K562 (cell line): ENCODE results near the gene IDI1. TPM values are rescaled to one million over a fixed set of nuclear protein-coding genes. Genes with fewer than 3 reads are reported as not detected.

Source experiments
- ATAC-seq: fragments of 200-7000 bp; cut with Tn5 transposase; 3 replicates; pipeline ENCODE4 v1.9.1; 2020; ENCODE audit warnings: moderate library complexity
- Bru-seq: library from RNA; stranded (reverse); fragments of 400-500 nt; gene quantifications from one replicate; lab custom pipeline; 2021; lab: Mats Ljungman, UMichigan
- BruChase-seq, 2 experiments: library from RNA; stranded (reverse); fragments of 400-500 nt; gene quantifications; one replicate each; lab custom pipeline; 2021; lab: Mats Ljungman, UMichigan
- BruUV-seq: library from RNA; stranded (reverse); fragments of 400-500 nt; replicated peaks from 2 replicates; lab custom pipeline; 2021; lab: Mats Ljungman, UMichigan
- CTCF ChIA-PET: fragments of 300-600 bp; formaldehyde crosslinking; extraction: SDS; loops from one replicate; lab custom pipeline; 2021; ENCODE audit warnings: low intra/inter-chr PET ratio; lab: Yijun Ruan, JAX
- POLR2A ChIA-PET: fragments of 300-600, 350-650 bp; sonication (Branson Sonifier 250); formaldehyde crosslinking; extraction: SDS; loops from one replicate; lab custom pipeline; 2021; ENCODE audit warnings: antibody characterized with exemption, inconsistent platforms; lab: Yijun Ruan, JAX
- DNase-seq, 4 experiments: peaks; one replicate each; pipeline versions ENCODE4 v3.0.0 to v3.0.0-alpha.2; 2011 to 2018; ENCODE audit warnings: low spot score in 3 of 4, mixed read lengths in 3 of 4; ENCODE audit errors: extremely low read depth in 1 of 4
- FAIRE-seq: peaks from 2 replicates; lab custom pipeline; 2011; peaks lifted over from hg19 to GRCh38; lab: Jason Lieb, UNC
- H2AFZ ChIP-seq: 2 replicates; pipeline ENCODE4 v1.6.0; 2011; ENCODE audit warnings: low read depth, low read length, control low read depth, inconsistent platforms
- H3K27ac ChIP-seq: fragments of 200-600 bp; 3 replicates; pipeline ENCODE4 v1.8.0; 2011; ENCODE audit warnings: low read depth, mild to moderate bottlenecking, control low read depth, inconsistent platforms, low read length, moderate library complexity, mixed read lengths; ENCODE audit errors: extremely low read depth
- H3K27me3 ChIP-seq, 2 experiments: fragments of 300-600 bp in 1 of 2; 2 replicates in 1 of 2; 3 replicates in 1 of 2; pipeline versions ENCODE4 v1.6.0 to v1.8.0; 2011; ENCODE audit warnings: inconsistent platforms in 2 of 2, low read length in 2 of 2, mild to moderate bottlenecking in 1 of 2, mixed read lengths in 1 of 2, moderate library complexity in 1 of 2; ENCODE audit not compliant: control insufficient read depth in 2 of 2, insufficient read depth in 2 of 2
- H3K36me3 ChIP-seq: fragments of 300-600 bp; 3 replicates; pipeline ENCODE4 v1.8.0; 2011; ENCODE audit warnings: mild to moderate bottlenecking, low read length, inconsistent platforms; ENCODE audit not compliant: control insufficient read depth, insufficient read depth
- H3K4me1 ChIP-seq, 2 experiments: fragments of 200-600 bp in 1 of 2; replicated peaks in 1 of 2; 2 replicates in 1 of 2; 3 replicates in 1 of 2; pipeline versions ENCODE4 v1.5.1 to v1.8.0; 2011; ENCODE audit warnings: inconsistent platforms in 2 of 2, low read length in 2 of 2, mild to moderate bottlenecking in 1 of 2, mixed read lengths in 1 of 2, moderate library complexity in 1 of 2; ENCODE audit not compliant: control insufficient read depth in 2 of 2, insufficient read depth in 2 of 2
- H3K4me2 ChIP-seq: 2 replicates; pipeline ENCODE4 v1.6.1; 2011; ENCODE audit warnings: low read length, control low read depth, inconsistent platforms, mixed read lengths; ENCODE audit not compliant: insufficient read depth
- H3K4me3 ChIP-seq: fragments of 200-600 bp; sonication (generic), shearing (Covaris generic); 2 replicates; pipeline ENCODE4 v1.5.1; 2016; ENCODE audit warnings: control low read depth, inconsistent platforms
- H3K79me2 ChIP-seq: fragments of 200-600 bp; 3 replicates; pipeline ENCODE4 v1.8.0; 2011; ENCODE audit warnings: low read length, inconsistent platforms; ENCODE audit not compliant: control insufficient read depth, insufficient read depth
- H3K9ac ChIP-seq, 2 experiments: 2 replicates each; pipeline versions ENCODE4 v1.6.0 to v1.6.1; 2011; ENCODE audit warnings: low read depth in 2 of 2, low read length in 2 of 2, control low read depth in 1 of 2, inconsistent platforms in 1 of 2, mild to moderate bottlenecking in 1 of 2, mixed read lengths in 1 of 2; ENCODE audit not compliant: insufficient read depth in 1 of 2
- H3K9me1 ChIP-seq: one replicate; pipeline ENCODE4 v1.6.0; 2011; ENCODE audit warnings: inconsistent platforms, mild to moderate bottlenecking, low read length, moderate library complexity; ENCODE audit not compliant: control insufficient read depth, insufficient read depth
- H3K9me3 ChIP-seq: replicated peaks from 2 replicates; pipeline ENCODE4 v1.5.1; 2011; ENCODE audit warnings: low read depth, low read length, inconsistent platforms; ENCODE audit not compliant: control insufficient read depth, insufficient read depth
- H4K20me1 ChIP-seq: replicated peaks from 2 replicates; pipeline ENCODE4 v1.6.1; 2011; ENCODE audit warnings: low read length, inconsistent platforms, mixed read lengths; ENCODE audit not compliant: control insufficient read depth, insufficient read depth
- CHD1 ChIP-seq: fragments of 200-600 bp; sonication (generic); IDR thresholded peaks from one replicate; pipeline ENCODE4 v1.6.1; 2012; ENCODE audit warnings: mild to moderate bottlenecking, moderate library complexity, low read length, inconsistent platforms
- EGR1 ChIP-seq: fragments of 450-650 bp; conservative IDR thresholded peaks from 2 replicates; pipeline ENCODE4 v1.6.1; 2017; ENCODE audit warnings: mild to moderate bottlenecking
- ERF ChIP-seq: fragments of 450-650 bp; formaldehyde crosslinking; IDR thresholded peaks from 2 replicates; pipeline ENCODE4 v1.4.0; 2020; ENCODE audit warnings: mild to moderate bottlenecking, mixed read lengths
- ETV6 ChIP-seq, 3 experiments: fragments of 150-350 bp in 1 of 3; sonication (generic) in 1 of 3; formaldehyde crosslinking in 1 of 3; IDR thresholded peaks; 2 replicates each; pipeline versions ENCODE4 v1.6.1 to v1.8.0; 2014 to 2022; ENCODE audit warnings: borderline replicate concordance in 2 of 3, low read depth in 2 of 3, antibody characterized with exemption in 1 of 3, low read length in 1 of 3, mild to moderate bottlenecking in 1 of 3, missing genetic modification reagents in 1 of 3
- MAFK ChIP-seq: IDR thresholded peaks from 2 replicates; pipeline ENCODE4 v1.6.1; 2011; ENCODE audit warnings: low read length, improper control_type of control experiment
- POLR2B ChIP-seq: fragments of 450-650 bp; IDR thresholded peaks from 2 replicates; pipeline ENCODE4 v1.6.1; 2018; ENCODE audit warnings: low read depth; ENCODE audit not compliant: partially characterized antibody
- RAD51 ChIP-seq: fragments of 450-650 bp; IDR thresholded peaks from 2 replicates; pipeline ENCODE4 v1.7.1; 2016; ENCODE audit warnings: low read depth, mild to moderate bottlenecking, borderline replicate concordance
- RFX5 ChIP-seq: IDR thresholded peaks from 2 replicates; pipeline ENCODE4 v1.6.1; 2011; ENCODE audit warnings: low read depth, mild to moderate bottlenecking, improper control_type of control experiment, low read length
- SP1 ChIP-seq: sonication (generic); formaldehyde crosslinking; IDR thresholded peaks from 2 replicates; pipeline ENCODE4 v1.8.1; 2022; ENCODE audit warnings: mild to moderate bottlenecking, missing genetic modification reagents
- WGBS: fragments of 100-300 bp; shearing (Covaris generic); methylation state at CpG from one replicate; pipeline ENCODE4 v1.1.6; 2016; ENCODE audit warnings: low coverage, mixed read lengths; ENCODE audit not compliant: insufficient coverage; ENCODE audit errors: missing lambda C conversion rate; 5-methylcytosine and 5-hydroxymethylcytosine counted together
- in situ Hi-C: fragments of 300-500 bp; cut with MboI; formaldehyde crosslinking; loops from 4 replicates; pipeline ENCODE4 v1.15.0; 2018; ENCODE audit warnings: inconsistent platforms, mixed read lengths
- intact Hi-C: fragments of 100-400 bp; cut with micrococcal nuclease; formaldehyde crosslinking; loops from 2 replicates; pipeline ENCODE4 v1.14.2; 2022
- long read RNA-seq, 3 experiments: library from polyadenylated mRNA in 2 of 3; library from RNA in 1 of 3; unstranded in 2 of 3; stranded (forward) in 1 of 3; transcript quantifications; one replicate each; pipeline ENCODE4 v2.0.0, GENCODE V29; 2019 to 2022
- polyA minus RNA-seq, 3 experiments: library from RNA; depleted of rRNA, polyadenylated mRNA; stranded (reverse); fragments of >200 nt; gene quantifications; 2 replicates each; pipeline ENCODE4 v1.2.3, GENCODE V29; 2011
- polyA plus RNA-seq, 8 experiments: library from polyadenylated mRNA; depleted of rRNA in 4 of 8; stranded (reverse) in 5 of 8; unstranded in 3 of 8; fragments of >200 nt; fragmentation: Nextera tagmentation in 2 of 8; fragmentation: Illumina TruSeq in 1 of 8; extraction: Ambion mirVana in 2 of 8; extraction: Trizol in 1 of 8; gene quantifications; 2 replicates each; pipeline versions ENCODE4 v1.2.1 to v1.2.3, GENCODE V29; 2011 to 2014; ENCODE audit warnings: inconsistent platforms in 1 of 8, missing spikeins in 1 of 8
- total RNA-seq, 7 experiments: library from RNA; depleted of rRNA in 6 of 7; stranded (reverse); fragments of >200 nt in 6 of 7; fragmentation: Illumina TruSeq in 2 of 7; extraction: Trizol in 2 of 7; gene quantifications; 2 replicates each; pipeline versions ENCODE4 v1.2.1 to v1.2.3, GENCODE V29; 2011 to 2021; ENCODE audit warnings: low replicate concordance in 1 of 7
- TF ChIP-seq, protein P1 (sequence below): sonication (generic); formaldehyde crosslinking; IDR thresholded peaks from 2 replicates; pipeline ENCODE4 v1.4.0; 2020; ENCODE audit warnings: mild to moderate bottlenecking, missing genetic modification reagents
- TF ChIP-seq, protein P2 (sequence below): fragments of 250-450 bp; sonication (Bioruptor Pico); IDR thresholded peaks from 2 replicates; pipeline ENCODE4 v1.4.0; 2020; ENCODE audit warnings: borderline replicate concordance

Gene IDI1
- total RNA-seq (2011; cell fraction: chromatin; rRNA removed; ENCODE audit: low replicate concordance) = 102 and 230 TPM in 2 replicates
- total RNA-seq (2011; cell fraction: nucleolus; rRNA removed) = 57.5 and 77.1 TPM in 2 replicates
- total RNA-seq (2011; cell fraction: nucleoplasm; rRNA removed) = 107 and 128 TPM in 2 replicates
- 75.0 and 75.7 TPM in 2 replicates for total RNA-seq (2014; rRNA removed)
- total RNA-seq (2014; rRNA removed; fragmentation: Illumina TruSeq; extraction: Trizol) = 143 and 163 TPM in 2 replicates
- 78.5 and 87.8 TPM in 2 replicates for total RNA-seq (2015; rRNA removed; fragmentation: Illumina TruSeq; extraction: Trizol)
- 70.0 and 75.6 TPM in 2 replicates for total RNA-seq (2021)
- 225 and 265 TPM in 2 replicates for polyA plus RNA-seq (2011; rRNA removed)
- polyA plus RNA-seq (2011; cell fraction: cytosol; rRNA removed) = 36.9 and 111 TPM in 2 replicates
- polyA plus RNA-seq (2011; cell fraction: nucleus; rRNA removed) = 76.3 and 126 TPM in 2 replicates
- polyA plus RNA-seq (2012) = 63.7 and 110 TPM in 2 replicates
- 95.6 and 119 TPM in 2 replicates for polyA plus RNA-seq (2014; fragmentation: Illumina TruSeq; extraction: Trizol)
- polyA plus RNA-seq (2014; fragmentation: Nextera tagmentation; extraction: Ambion mirVana) = 100 to 1,000 TPM; 167 to 189 TPM
- 114 and 118 TPM in 2 replicates for polyA plus RNA-seq (2014; rRNA removed)
- 133 and 155 TPM in 2 replicates for polyA minus RNA-seq (2011; rRNA and poly(A)+ RNA removed)
- polyA minus RNA-seq (2011; cell fraction: cytosol; rRNA and poly(A)+ RNA removed) = 33.5 and 42.6 TPM in 2 replicates
- 26.9 and 57.5 TPM in 2 replicates for polyA minus RNA-seq (2011; cell fraction: nucleus; rRNA and poly(A)+ RNA removed)
- Bru-seq, nascent RNA = percentile 93 among the genes with signal in this experiment
- percentile 96 among the genes with signal in this experiment for BruChase-seq, experiment 1, labeled RNA remaining after a 2-hour chase
- BruChase-seq, experiment 2, labeled RNA remaining after a 6-hour chase = percentile 98 among the genes with signal in this experiment
- long read RNA-seq, experiment 1, transcript IDI1-205 (4 exons, 1,066 nt) = minor isoform, 101 of 454 reads
- long read RNA-seq, experiment 1, transcript IDI1-201 (5 exons, 2,301 nt) = major isoform, 243 of 454 reads
- long read RNA-seq, experiment 1, partial matches to known transcripts = 56 of 454 reads
- long read RNA-seq, experiment 1, other reads (novel, unspliced or antisense) = 52 of 454 reads
- long read RNA-seq, experiment 2, transcript IDI1-201 (5 exons, 2,301 nt) = major isoform, 9 of 128 reads
- long read RNA-seq, experiment 2, partial matches to known transcripts = 21 of 128 reads
- long read RNA-seq, experiment 2, other reads (novel, unspliced or antisense) = 96 of 128 reads
- long read RNA-seq, experiment 3, transcript IDI1-205 (4 exons, 1,066 nt) = minor isoform, 65 of 241 reads
- long read RNA-seq, experiment 3, transcript IDI1-201 (5 exons, 2,301 nt) = major isoform, 125 of 241 reads
- long read RNA-seq, experiment 3, partial matches to known transcripts = 39 of 241 reads
- long read RNA-seq, experiment 3, other reads (novel, unspliced or antisense) = 12 of 241 reads

GRCh38 chr10:1048732-1049424 is at the start of gene IDI1:
Gene IDI1 (minus strand): TSS chr10:1049119. CDS start chr10:1049003, 116 bp downstream.
- ChIA-PET POLR2A (interaction anchor here (0.7 to 3.5 kb wide), 12 partner anchors 9 to 129 kb away, joined by 3 to 25 read pairs (median 3); no protein-coding TSS in a partner anchor), CTCF (no interaction called here)
- no TSS peak for BruUV-seq
- WGBS = under 1% methylated on average over 54 of the region's 83 CpGs
- in situ Hi-C loops = no loop called here
- Histone ChIP-seq H3K27me3 (no peaks in the 10 kb centered on the region), H3K4me1 (peaks cover 21 to 31% of the 10 kb centered on the region in 2 experiments), H3K79me2 (peaks cover 75% of the 10 kb centered on the region), H3K36me3 (peaks cover 65% of the 10 kb centered on the region), H3K27ac (peak within 1 kb of the TSS; percentile 93), H3K4me3 (peak within 1 kb of the TSS; percentile 94), H3K9me1 (peaks cover 13% of the 10 kb centered on the region), H3K4me2 (peak within 1 kb of the TSS; percentile 100), H2AFZ (peak within 1 kb of the TSS; percentile 78), H3K9me3 (no peaks in the 10 kb centered on the region), H4K20me1 (peaks cover 39% of the 10 kb centered on the region), H3K9ac (peak within 1 kb of the TSS; percentile 89 to 97)
- ATAC-seq (peak; percentile 93), FAIRE-seq (peak; percentile 88), DNase-seq (peak; percentile 92 to 98 (median 96))
- intact Hi-C loops = no loop called here
- TF ChIP-seq RAD51 (no peak), ERF (CRISPR knock-in tag) (0 out of 2 replicates have a peak, but pooled peaks have one; percentile 35), RFX5 (peak; percentile 52; the same call in 1 of the 2 replicates), POLR2B (peak; percentile 82), ETV6 (IDR thresholded peaks at IDR 0.05; ENCODE audit: borderline replicate concordance in 1 of 2, low read depth in 2 of 2, low read length in 1 of 2) (no peak), ETV6 (CRISPR knock-in tag; IDR thresholded peaks at IDR 0.05; ENCODE audit: borderline replicate concordance) (no peak), EGR1 (peak; percentile 65), MAFK (no peak), SP1 (CRISPR knock-in tag) (peak; percentile 92), CHD1 (no peak)
- TF ChIP-seq, protein P1, sequence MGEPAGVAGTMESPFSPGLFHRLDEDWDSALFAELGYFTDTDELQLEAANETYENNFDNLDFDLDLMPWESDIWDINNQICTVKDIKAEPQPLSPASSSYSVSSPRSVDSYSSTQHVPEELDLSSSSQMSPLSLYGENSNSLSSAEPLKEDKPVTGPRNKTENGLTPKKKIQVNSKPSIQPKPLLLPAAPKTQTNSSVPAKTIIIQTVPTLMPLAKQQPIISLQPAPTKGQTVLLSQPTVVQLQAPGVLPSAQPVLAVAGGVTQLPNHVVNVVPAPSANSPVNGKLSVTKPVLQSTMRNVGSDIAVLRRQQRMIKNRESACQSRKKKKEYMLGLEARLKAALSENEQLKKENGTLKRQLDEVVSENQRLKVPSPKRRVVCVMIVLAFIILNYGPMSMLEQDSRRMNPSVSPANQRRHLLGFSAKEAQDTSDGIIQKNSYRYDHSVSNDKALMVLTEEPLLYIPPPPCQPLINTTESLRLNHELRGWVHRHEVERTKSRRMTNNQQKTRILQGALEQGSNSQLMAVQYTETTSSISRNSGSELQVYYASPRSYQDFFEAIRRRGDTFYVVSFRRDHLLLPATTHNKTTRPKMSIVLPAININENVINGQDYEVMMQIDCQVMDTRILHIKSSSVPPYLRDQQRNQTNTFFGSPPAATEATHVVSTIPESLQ = peak; percentile 63; the same call in 1 of the 2 replicates
- TF ChIP-seq, protein P2, sequence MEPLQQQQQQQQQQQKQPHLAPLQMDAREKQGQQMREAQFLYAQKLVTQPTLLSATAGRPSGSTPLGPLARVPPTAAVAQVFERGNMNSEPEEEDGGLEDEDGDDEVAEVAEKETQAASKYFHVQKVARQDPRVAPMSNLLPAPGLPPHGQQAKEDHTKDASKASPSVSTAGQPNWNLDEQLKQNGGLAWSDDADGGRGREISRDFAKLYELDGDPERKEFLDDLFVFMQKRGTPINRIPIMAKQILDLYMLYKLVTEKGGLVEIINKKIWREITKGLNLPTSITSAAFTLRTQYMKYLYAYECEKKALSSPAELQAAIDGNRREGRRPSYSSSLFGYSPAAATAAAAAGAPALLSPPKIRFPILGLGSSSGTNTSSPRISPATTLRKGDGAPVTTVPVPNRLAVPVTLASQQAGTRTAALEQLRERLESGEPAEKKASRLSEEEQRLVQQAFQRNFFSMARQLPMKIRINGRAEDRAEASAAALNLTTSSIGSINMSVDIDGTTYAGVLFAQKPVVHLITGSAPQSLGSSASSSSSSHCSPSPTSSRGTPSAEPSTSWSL (CRISPR knock-in tag) = no peak
